Measurements from ENCODE around the gene HES4. TPM values are rescaled to one million over a fixed set of nuclear protein-coding genes. Genes with fewer than 3 reads are reported as not detected.
A peak's percentile ranks its signal among the peaks of the same experiment; 100 is the strongest.
"Not testable (repeated sequence)": the region's sequence is repeated elsewhere in the genome, so short reads cannot be mapped to it uniquely, and the experiment has no call there.

The HES4 gene
- total RNA-seq, 1 experiment from 2014 or later, result 8.4 TPM

DNA sequence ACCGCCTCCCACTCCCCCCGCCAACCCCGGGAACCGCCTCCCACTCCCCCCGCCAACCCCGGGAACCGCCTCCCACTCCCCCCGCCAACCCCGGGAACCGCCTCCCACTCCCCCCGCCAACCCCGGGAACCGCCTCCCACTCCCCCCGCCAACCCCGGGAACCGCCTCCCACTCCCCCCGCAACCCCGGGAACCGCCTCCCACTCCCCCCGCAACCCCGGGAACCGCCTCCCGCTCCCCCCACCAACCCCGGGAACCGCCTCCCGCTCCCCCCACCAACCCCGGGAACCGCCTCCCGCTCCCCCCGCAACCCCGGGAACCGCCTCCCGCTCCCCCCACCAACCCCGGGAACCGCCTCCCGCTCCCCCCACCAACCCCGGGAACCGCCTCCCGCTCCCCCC lies 23.1 kb downstream of the HES4 start:
- DNase-seq (ENCODE audit: low read depth, low spot score); in situ Hi-C loops (cut with HindIII; ENCODE audit: low pct_unique_long_range_greater_than_20kb, low sequenced_read_pairs): not testable (repeated sequence)

- DNase-seq (ENCODE audit: low read depth, low spot score), result peak; percentile 77
- in situ Hi-C loops (cut with HindIII; ENCODE audit: low pct_unique_long_range_greater_than_20kb, low sequenced_read_pairs), result no loop called here
Observed at GRCh38 chr1:975896-976683, 23.8 kb downstream of the HES4 start.

GRCh38 chr1:975365-975764 lies 24.5 kb downstream of the HES4 start:
- in situ Hi-C loops (cut with HindIII; ENCODE audit: low pct_unique_long_range_greater_than_20kb, low sequenced_read_pairs), result no loop called here

GRCh38 chr1:974687-975328 lies 25.1 kb downstream of the HES4 start:
- DNase-seq (ENCODE audit: low read depth, low spot score), result no peak
- in situ Hi-C loops (cut with HindIII; ENCODE audit: low pct_unique_long_range_greater_than_20kb, low sequenced_read_pairs), result no loop called here

More at GRCh38 chr1:975365-975764, 24.5 kb downstream of the HES4 start:
- DNase-seq (ENCODE audit: low read depth, low spot score), result no peak

DNA sequence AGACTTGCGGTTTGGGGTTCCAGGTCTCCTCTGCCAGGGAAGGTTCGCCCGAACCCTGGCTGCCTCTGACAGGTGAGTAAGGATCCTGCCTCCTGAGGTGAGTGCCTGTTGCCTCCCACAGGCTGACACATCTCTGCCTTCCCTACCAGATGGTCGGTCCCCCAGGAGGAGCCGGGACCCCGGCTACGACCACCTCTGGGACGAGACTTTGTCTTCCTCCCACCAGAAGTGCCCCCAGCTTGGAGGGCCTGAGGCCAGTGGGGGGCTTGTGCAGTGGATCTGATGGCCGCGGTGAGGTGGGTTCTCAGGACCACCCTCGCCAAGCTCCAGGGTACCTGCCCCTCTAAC lies 25.6 kb downstream of the HES4 start:
- DNase-seq (ENCODE audit: low read depth, low spot score), result no peak

DNA sequence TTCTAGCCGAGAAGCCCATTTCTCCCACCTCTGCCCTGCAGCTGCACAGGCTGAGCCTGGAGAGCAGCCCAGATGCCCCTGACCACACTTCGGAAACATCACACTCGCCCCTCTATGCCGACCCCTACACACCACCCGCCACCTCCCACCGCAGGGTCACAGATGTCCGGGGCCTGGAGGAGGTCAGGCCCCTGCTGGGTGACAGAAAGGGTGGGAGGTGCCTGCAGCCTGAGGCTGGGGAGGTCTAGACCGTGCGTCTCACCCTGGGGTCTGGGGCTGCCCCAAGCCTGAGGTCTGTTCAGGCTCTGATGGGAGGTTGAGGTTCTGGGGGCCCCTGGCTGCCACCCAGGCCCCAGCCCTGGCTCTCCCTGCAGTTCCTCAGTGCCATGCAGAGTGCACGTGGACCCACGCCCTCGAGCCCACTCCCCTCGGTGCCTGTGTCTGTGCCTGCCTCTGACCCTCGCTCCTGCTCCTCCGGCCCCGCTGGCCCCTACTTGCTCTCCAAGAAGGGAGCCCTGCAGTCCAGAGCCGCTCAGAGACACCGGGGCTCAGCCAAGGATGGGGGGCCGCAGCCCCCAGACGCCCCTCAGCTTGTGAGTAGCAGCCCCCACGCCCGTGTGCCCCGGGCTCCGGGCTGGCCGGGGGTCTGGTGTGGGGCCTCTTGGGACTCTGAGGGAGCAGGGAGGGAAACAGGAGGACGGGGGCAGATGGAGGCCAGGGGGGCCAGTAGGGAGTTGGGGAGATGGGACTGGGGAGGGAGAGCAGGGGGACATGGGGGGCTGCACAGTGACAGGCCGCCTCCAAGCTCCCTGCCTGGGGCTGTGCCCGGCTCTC lies 26.2 kb downstream of the HES4 start:
- no peak for DNase-seq (ENCODE audit: low read depth, low spot score)
- in situ Hi-C loops (cut with HindIII; ENCODE audit: low pct_unique_long_range_greater_than_20kb, low sequenced_read_pairs), result no loop called here

More for the DNA sequence above, 25.6 kb downstream of the HES4 start:
- in situ Hi-C loops (cut with HindIII; ENCODE audit: low pct_unique_long_range_greater_than_20kb, low sequenced_read_pairs), result no loop called here

DNA sequence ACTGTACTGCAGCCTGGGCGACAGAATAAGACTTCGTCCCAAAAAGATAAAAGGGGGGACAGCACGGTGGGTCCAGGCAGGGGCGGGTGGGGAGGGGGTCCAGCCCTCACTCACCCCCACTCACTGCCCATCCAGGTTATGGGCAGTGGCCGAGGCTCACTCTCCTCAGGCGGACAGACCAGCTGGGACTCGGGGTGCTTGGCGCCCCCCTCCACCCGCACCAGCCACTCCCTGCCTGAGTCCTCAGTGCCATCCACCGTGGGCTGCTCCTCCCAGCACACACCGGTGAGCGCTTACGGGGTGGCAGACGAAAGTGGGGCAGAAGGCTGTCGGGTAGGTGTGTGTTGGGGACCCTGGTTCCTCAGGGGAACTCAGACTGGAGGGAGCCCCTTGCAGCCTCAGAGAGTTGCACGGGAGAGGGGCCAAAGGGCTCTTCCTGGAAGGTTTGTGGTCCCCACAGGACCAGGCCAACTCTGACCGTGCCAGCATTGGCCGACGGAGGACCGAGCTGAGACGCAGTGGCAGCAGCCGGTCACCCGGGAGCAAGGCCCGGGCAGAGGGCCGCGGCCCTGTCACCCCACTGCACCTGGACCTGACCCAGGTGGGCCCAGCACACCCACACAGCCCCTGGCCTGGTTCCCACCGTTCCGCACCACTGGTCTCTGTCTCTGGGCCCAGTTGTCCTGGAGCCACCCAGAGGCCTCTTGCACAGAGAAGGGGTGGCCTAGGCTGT lies 27.0 kb downstream of the HES4 start:
- DNase-seq (ENCODE audit: low read depth, low spot score), result no peak
- in situ Hi-C loops (cut with HindIII; ENCODE audit: low pct_unique_long_range_greater_than_20kb, low sequenced_read_pairs), result no loop called here

DNA sequence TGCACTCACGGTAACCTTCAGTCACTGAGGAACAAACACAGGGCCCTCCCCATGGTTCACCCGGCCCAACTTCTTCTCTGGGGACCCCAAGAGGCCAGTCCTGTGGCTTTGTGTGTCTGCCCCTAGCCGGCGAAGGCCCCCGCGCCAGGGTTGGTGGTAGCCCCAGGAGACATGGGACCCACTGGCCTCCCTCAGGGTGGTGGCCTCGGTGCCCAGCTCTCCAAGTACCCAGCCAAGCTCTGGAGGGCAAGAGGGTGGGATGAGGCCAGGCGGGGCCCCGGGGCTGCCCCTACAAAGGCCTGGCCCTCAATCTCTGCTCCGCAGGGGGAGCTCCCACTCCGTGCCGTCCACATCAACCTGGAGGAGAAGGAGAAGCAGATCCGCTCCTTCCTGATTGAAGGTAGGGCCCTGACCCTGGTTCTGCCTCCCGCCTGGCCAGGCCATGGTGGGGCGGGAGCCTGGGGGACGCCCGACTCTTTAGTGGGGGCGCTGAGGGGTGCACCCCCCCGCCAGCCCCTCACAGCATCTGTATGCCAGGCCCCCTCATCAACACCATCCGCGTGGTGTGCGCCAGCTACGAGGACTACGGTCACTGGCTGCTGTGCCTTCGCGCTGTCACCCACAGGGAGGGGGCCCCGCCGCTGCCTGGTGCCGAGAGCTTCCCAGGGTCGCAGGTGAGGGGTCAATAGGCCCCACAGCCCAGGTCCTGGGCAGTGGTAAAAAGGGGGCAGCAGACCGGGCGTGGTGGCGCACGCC lies 28.0 kb downstream of the HES4 start:
- no peak for DNase-seq (ENCODE audit: low read depth, low spot score)
- in situ Hi-C loops (cut with HindIII; ENCODE audit: low pct_unique_long_range_greater_than_20kb, low sequenced_read_pairs), result no loop called here

- no peak for DNase-seq (ENCODE audit: low read depth, low spot score)
- in situ Hi-C loops (cut with HindIII; ENCODE audit: low pct_unique_long_range_greater_than_20kb, low sequenced_read_pairs), result no loop called here
Observed at GRCh38 chr1:970973-971730, 28.7 kb downstream of the HES4 start.

DNA sequence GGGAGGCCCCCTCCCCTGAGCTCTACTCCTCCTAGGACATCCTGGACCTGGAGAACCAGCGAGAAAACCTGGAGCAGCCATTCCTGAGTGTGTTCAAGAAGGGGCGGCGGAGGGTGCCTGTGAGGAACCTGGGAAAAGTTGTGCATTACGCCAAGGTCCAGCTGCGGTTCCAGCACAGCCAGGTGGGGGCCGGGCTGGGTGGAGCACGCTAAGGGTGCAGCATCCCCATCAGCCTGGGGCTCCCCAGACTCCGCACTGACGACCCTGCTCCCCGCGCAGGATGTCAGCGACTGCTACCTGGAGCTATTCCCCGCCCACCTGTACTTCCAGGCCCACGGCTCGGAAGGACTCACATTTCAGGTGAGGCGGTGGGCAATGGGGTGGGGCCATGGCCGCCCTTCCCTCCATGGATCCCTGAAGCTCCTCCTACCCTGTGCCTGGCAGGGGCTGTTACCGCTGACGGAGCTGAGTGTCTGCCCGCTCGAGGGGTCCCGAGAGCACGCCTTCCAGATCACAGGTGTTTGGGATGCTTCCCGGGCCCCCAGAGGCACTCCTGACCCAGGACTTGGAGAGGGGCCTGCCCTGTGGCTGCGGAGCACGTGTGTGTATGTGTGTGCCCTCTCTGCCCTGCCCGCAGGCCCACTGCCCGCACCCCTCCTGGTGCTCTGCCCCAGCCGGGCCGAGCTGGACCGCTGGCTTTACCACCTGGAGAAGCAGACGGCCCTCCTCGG lies 29.5 kb downstream of the HES4 start:
- in situ Hi-C loops (cut with HindIII; ENCODE audit: low pct_unique_long_range_greater_than_20kb, low sequenced_read_pairs), result no loop called here
- DNase-seq (ENCODE audit: low read depth, low spot score), result no peak

DNA sequence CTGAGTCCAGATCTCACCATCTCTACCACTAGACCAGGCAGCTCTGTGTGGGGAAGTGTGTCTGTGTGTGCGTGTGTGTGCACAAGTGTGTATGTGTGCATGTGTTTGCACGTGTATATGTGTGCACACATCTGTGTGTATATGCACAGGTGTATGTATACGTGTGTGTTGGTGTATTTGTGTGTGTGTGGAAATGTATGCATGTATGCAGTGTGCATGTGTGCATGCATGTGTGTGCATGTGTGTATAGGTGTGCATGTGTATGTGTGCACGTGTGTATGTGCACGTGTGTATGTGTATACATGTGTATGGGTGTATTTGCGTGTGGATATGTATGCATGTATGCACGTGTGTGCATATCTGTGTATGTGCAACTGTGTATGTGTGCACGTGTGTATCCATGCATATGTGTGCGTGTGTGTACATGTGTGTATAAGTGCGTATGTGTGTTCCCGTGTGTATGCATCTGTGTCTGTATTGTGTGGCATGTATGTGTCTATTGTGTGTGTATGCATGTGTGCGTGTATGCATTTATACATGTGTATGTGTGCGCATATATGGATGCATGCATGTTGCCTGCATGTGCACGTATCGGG lies 30.5 kb downstream of the HES4 start:
- in situ Hi-C loops (cut with HindIII; ENCODE audit: low pct_unique_long_range_greater_than_20kb, low sequenced_read_pairs), result no loop called here
- no peak for DNase-seq (ENCODE audit: low read depth, low spot score)

- in situ Hi-C loops (cut with HindIII; ENCODE audit: low pct_unique_long_range_greater_than_20kb, low sequenced_read_pairs), result no loop called here
- no peak for DNase-seq (ENCODE audit: low read depth, low spot score)
Observed at GRCh38 chr1:967466-968343, 32.2 kb downstream of the HES4 start.

- in situ Hi-C loops (cut with HindIII; ENCODE audit: low pct_unique_long_range_greater_than_20kb, low sequenced_read_pairs), result no loop called here
- DNase-seq (ENCODE audit: low read depth, low spot score), result peak; percentile 49
Observed at GRCh38 chr1:966704-967300, 33.1 kb downstream of the HES4 start.

GRCh38 chr1:966135-966703 lies 33.7 kb downstream of the HES4 start, which contains the start of gene PLEKHN1:
Gene PLEKHN1, plus strand, starts transcription at chr1:966482. Its CDS starts 50 bp downstream, at chr1:966532.
- DNase-seq (ENCODE audit: low read depth, low spot score), result peak; percentile 21

More at GRCh38 chr1:966135-966703, 33.7 kb downstream of the HES4 start, which contains the start of gene PLEKHN1:
- in situ Hi-C loops (cut with HindIII; ENCODE audit: low pct_unique_long_range_greater_than_20kb, low sequenced_read_pairs), result no loop called here
